ENCODE measurements around the gene TMOD2. TPM values are rescaled to one million over a fixed set of nuclear protein-coding genes. Genes with fewer than 3 reads are reported as not detected.

Gene TMOD2
- total and polyA plus RNA-seq, 2 of the 8 experiments (the other 6 are each of a cell fraction or from before 2014, with no cell fraction given) = 0.80 to 6.5 TPM

GRCh38 chr15:51721199-51721960 lies 30.0 kb upstream of the TMOD2 start:
- H3K56ac ChIP-seq (replicated peaks; ENCODE audit: insufficient read length, low read depth, low read length) = no peak overlapping the region
- H2BK12ac ChIP-seq (ENCODE audit: low read depth, low read length) = no peak overlapping the region
- no peaks in the 10 kb centered on the region for H3K79me1 ChIP-seq (ENCODE audit: low read depth, low read length)
- no peaks in the 10 kb centered on the region for H3K23me2 ChIP-seq (ENCODE audit: low read depth, low read length)
- H3K36me3 ChIP-seq (ENCODE audit: control insufficient read depth in 2 of 4, insufficient read depth in 4 of 4, low read length in 3 of 4) = no peaks in the 10 kb centered on the region; a peak in 1 of 8 replicates
- H2BK20ac ChIP-seq (ENCODE audit: low read length) = no peak overlapping the region
- H3K9ac ChIP-seq (replicated peaks in 1 of 4; ENCODE audit: extremely low read depth in 1 of 4, low read depth in 3 of 4, low read length in 3 of 4) = no peak overlapping the region
- H4K5ac ChIP-seq (ENCODE audit: insufficient read length, low read depth, low read length) = no peak overlapping the region
- no peaks in the 10 kb centered on the region for H3K27me3 ChIP-seq (replicated peaks in 1 of 4; ENCODE audit: control insufficient read depth in 3 of 4, extremely low read depth in 1 of 4, insufficient read depth in 3 of 4, low read length in 3 of 4)
- H3K23ac ChIP-seq (ENCODE audit: insufficient read length) = no peak overlapping the region
- H3K4ac ChIP-seq (replicated peaks; ENCODE audit: insufficient read length, low read depth, low read length) = no peak overlapping the region
- 88% methylated on average over 5 of the region's 5 CpGs; no CpG with 5 or more reads in 1 of the 2 experiments for WGBS, 2 experiments (ENCODE audit: extremely low coverage in 1 of 2, insufficient coverage in 1 of 2, insufficient read length in 1 of 2, insufficient replicate concordance in 2 of 2, low coverage in 1 of 2, low lambda C conversion rate in 2 of 2, missing lambda C conversion rate in 1 of 2)
- no peaks in the 10 kb centered on the region for H3K79me2 ChIP-seq (ENCODE audit: control insufficient read depth in 1 of 2, insufficient read depth in 2 of 2, low read length in 2 of 2)
- no peak overlapping the region for H2AK5ac ChIP-seq (ENCODE audit: low read depth, low read length)
- H3K18ac ChIP-seq (ENCODE audit: extremely low read depth, low read length) = no peak overlapping the region
- no peak overlapping the region for H3K14ac ChIP-seq (ENCODE audit: insufficient read length)
- H2AFZ ChIP-seq (ENCODE audit: low read length) = no peak overlapping the region
- H4K8ac ChIP-seq (ENCODE audit: extremely low read depth, insufficient read depth, low read length) = no peak overlapping the region
- DNase-seq (ENCODE audit: low read depth in 1 of 2, low spot score in 2 of 2) (no peak), FAIRE-seq (no peak)
- peaks cover 0 to 3% (median under 1%) of the 10 kb centered on the region in 4 experiments; a peak in 1 of 7 replicates for H3K4me1 ChIP-seq (replicated peaks in 1 of 4; ENCODE audit: control insufficient read depth in 3 of 4, insufficient read depth in 4 of 4, low read length in 3 of 4)
- H2BK15ac ChIP-seq (ENCODE audit: low read length) = no peak overlapping the region
- no peak overlapping the region for H2BK120ac ChIP-seq (replicated peaks; ENCODE audit: low read depth, low read length)
- ChIA-PET CTCF (ENCODE audit: partially characterized antibody) (interaction anchor here (0.8 to 1.4 kb wide), 3 partner anchors 16 to 71 kb away, joined by 3 read pairs; partner anchors contain the start of gene LYSMD2), POLR2A (ENCODE audit: partially characterized antibody) (interaction anchor here (0.6 to 1.2 kb wide), 3 partner anchors 13 to 17 kb away, joined by 3 read pairs; partner anchors contain the start of gene LYSMD2)
- no peak overlapping the region for H3K27ac ChIP-seq (ENCODE audit: low read depth, low read length)
- H2BK5ac ChIP-seq (ENCODE audit: low read depth, low read length) = no peak overlapping the region
- no peak overlapping the region for H4K91ac ChIP-seq (replicated peaks; ENCODE audit: insufficient read length, low read length)
- H3K9me3 ChIP-seq (ENCODE audit: insufficient read depth in 2 of 2, low read depth in 1 of 2, low read length in 1 of 2) = no peaks in the 10 kb centered on the region
- H4K20me1 ChIP-seq (replicated peaks in 1 of 2; ENCODE audit: control insufficient read depth in 1 of 2, insufficient read depth in 2 of 2, low read length in 2 of 2) = no peaks in the 10 kb centered on the region
- no peak overlapping the region for H3K4me3 ChIP-seq (ENCODE audit: extremely low read depth in 1 of 4, insufficient read depth in 2 of 4, low read depth in 3 of 4, low read length in 4 of 4)
- TF ChIP-seq KDM5A (IDR thresholded peaks at IDR 0.05; ENCODE audit: low read length) (no peak), SP4 (IDR thresholded peaks at IDR 0.05; ENCODE audit: low read length) (no peak), JUN (IDR thresholded peaks at IDR 0.05; ENCODE audit: low read depth, low read length) (no peak)
- H3K4me2 ChIP-seq (ENCODE audit: insufficient read depth in 1 of 2, low read depth in 2 of 2, low read length in 2 of 2) = no peak overlapping the region

Measured in H1 (cell line).